OCI-LY7 (cell line): ENCODE measurements around the gene KIFC3. TPM values are rescaled to one million over a fixed set of nuclear protein-coding genes. Genes with fewer than 3 reads are reported as not detected.

Experiments used
- BruUV-seq: library from RNA; stranded (reverse); fragments of 400-500 nt; replicated peaks from 2 replicates; lab custom pipeline; 2021; lab: Mats Ljungman, UMichigan
- CTCF ChIA-PET: fragments of 300-600 bp; sonication (Branson Sonifier 250); formaldehyde crosslinking; loops from one replicate; lab custom pipeline; 2022; ENCODE audit warnings: antibody characterized with exemption; ENCODE audit not compliant: unreplicated experiment; lab: Charles Lee
- POLR2A ChIA-PET: fragments of 300-600 bp; sonication (Branson Sonifier 250); formaldehyde crosslinking; loops from one replicate; lab custom pipeline; 2022; ENCODE audit warnings: antibody characterized with exemption; lab: Charles Lee
- DNase-seq: peaks from one replicate; pipeline ENCODE4 v3.0.0-alpha.2; 2015; ENCODE audit warnings: low spot score
- H2AFZ ChIP-seq: fragments of 200-600 bp; sonication (generic), shearing (Covaris generic); 2 replicates; pipeline ENCODE4 v1.6.1; 2014; ENCODE audit warnings: mild to moderate bottlenecking, antibody characterized with exemption, low read length, moderate library complexity
- H3K27ac ChIP-seq: fragments of 200-600 bp; sonication (generic); 2 replicates; pipeline ENCODE4 v1.5.1; 2014; ENCODE audit warnings: mixed run types, low read depth, mild to moderate bottlenecking, moderate library complexity, low read length, inconsistent platforms; ENCODE audit not compliant: poor library complexity, severe bottlenecking
- H3K36me3 ChIP-seq: fragments of 200-600 bp; sonication (generic); 2 replicates; pipeline ENCODE4 v1.6.1; 2014; ENCODE audit warnings: mild to moderate bottlenecking, antibody characterized with exemption, low read length, moderate library complexity, mixed read lengths; ENCODE audit not compliant: insufficient read depth
- H3K4me1 ChIP-seq: fragments of 200-600 bp; sonication (generic); 2 replicates; pipeline ENCODE4 v1.5.1; 2014; ENCODE audit warnings: mild to moderate bottlenecking, low read length; ENCODE audit not compliant: insufficient read depth, poor library complexity, severe bottlenecking
- H3K4me2 ChIP-seq: fragments of 200-600 bp; sonication (generic); 2 replicates; pipeline ENCODE4 v1.6.1; 2014; ENCODE audit warnings: mild to moderate bottlenecking, low read length
- H3K4me3 ChIP-seq: fragments of 200-600 bp; sonication (generic); 2 replicates; pipeline ENCODE4 v1.5.1; 2014; ENCODE audit warnings: mild to moderate bottlenecking, low read depth, low read length; ENCODE audit not compliant: poor library complexity, severe bottlenecking
- H3K79me2 ChIP-seq: fragments of 200-600 bp; sonication (generic); 2 replicates; pipeline ENCODE4 v1.6.1; 2016; ENCODE audit warnings: low read depth, mild to moderate bottlenecking, low read length, moderate library complexity, mixed read lengths; ENCODE audit not compliant: insufficient read depth
- H3K9me2 ChIP-seq: fragments of 200-600 bp; sonication (generic); 2 replicates; pipeline ENCODE4 v1.6.1; 2016; ENCODE audit warnings: mild to moderate bottlenecking, low read length, mixed read lengths; ENCODE audit not compliant: insufficient read depth
- H3K9me3 ChIP-seq: fragments of 200-600 bp; sonication (generic); 2 replicates; pipeline ENCODE4 v1.6.1; 2014; ENCODE audit warnings: mild to moderate bottlenecking, mixed run types, low read length, mixed read lengths
- H4K20me1 ChIP-seq: fragments of 200-600 bp; sonication (generic); 2 replicates; pipeline ENCODE4 v1.6.1; 2014; ENCODE audit warnings: mild to moderate bottlenecking, antibody characterized with exemption, low read length, moderate library complexity, mixed read lengths; ENCODE audit not compliant: insufficient read depth
- CTCF ChIP-seq: fragments of 200-600 bp; sonication (generic); conservative IDR thresholded peaks from 2 replicates; pipeline ENCODE4 v1.5.1; 2014; ENCODE audit warnings: mild to moderate bottlenecking, antibody characterized with exemption, low read length, moderate library complexity, mixed read lengths
- EZH2phosphoT487 ChIP-seq: fragments of 200-600 bp; sonication (generic); IDR thresholded peaks from 2 replicates; pipeline ENCODE4 v1.6.1; 2018; ENCODE audit warnings: low read depth, borderline replicate concordance, mild to moderate bottlenecking, mixed run types, antibody characterized with exemption, low read length, moderate library complexity, mixed read lengths
- intact Hi-C: fragments of 100-400 bp; cut with micrococcal nuclease; formaldehyde crosslinking; loops from one replicate; pipeline ENCODE4 v1.10.0; 2022; ENCODE audit not compliant: unreplicated experiment
- total RNA-seq, 2 experiments: library from RNA; depleted of rRNA in 1 of 2; stranded (reverse); fragments of >200 nt in 1 of 2; shearing (Covaris generic) in 1 of 2; gene quantifications; 2 replicates each; pipeline ENCODE4 v1.2.3, GENCODE V29; 2014 to 2022

The KIFC3 gene
- total RNA-seq, 2 experiments from 2014 or later = 0.61 TPM; not detected in 1

- no peak overlapping the region for H2AFZ ChIP-seq
- H3K4me3 ChIP-seq = no peak overlapping the region
- H3K9me2 ChIP-seq = no peaks in the 10 kb centered on the region
- DNase-seq = peak; percentile 46
- ChIA-PET POLR2A (no interaction called here), CTCF (interaction anchor here (0.5 kb wide), 1 partner anchor 13 kb away, joined by 3 read pairs; no protein-coding TSS in a partner anchor)
- intact Hi-C loops = no loop called here
- BruUV-seq = no TSS peak
- no peak for TF ChIP-seq EZH2phosphoT487
- TF ChIP-seq CTCF = peak; percentile 68
- no peaks in the 10 kb centered on the region for H3K36me3 ChIP-seq
- H3K4me2 ChIP-seq = no peak overlapping the region
- no peak overlapping the region for H3K27ac ChIP-seq
- no peaks in the 10 kb centered on the region for H3K9me3 ChIP-seq
- no peaks in the 10 kb centered on the region for H4K20me1 ChIP-seq
- no peaks in the 10 kb centered on the region for H3K4me1 ChIP-seq
- H3K79me2 ChIP-seq = no peaks in the 10 kb centered on the region
These were observed 6.8 kb downstream of the KIFC3 start for GRCh38 chr16:57795431-57795878.

DNA sequence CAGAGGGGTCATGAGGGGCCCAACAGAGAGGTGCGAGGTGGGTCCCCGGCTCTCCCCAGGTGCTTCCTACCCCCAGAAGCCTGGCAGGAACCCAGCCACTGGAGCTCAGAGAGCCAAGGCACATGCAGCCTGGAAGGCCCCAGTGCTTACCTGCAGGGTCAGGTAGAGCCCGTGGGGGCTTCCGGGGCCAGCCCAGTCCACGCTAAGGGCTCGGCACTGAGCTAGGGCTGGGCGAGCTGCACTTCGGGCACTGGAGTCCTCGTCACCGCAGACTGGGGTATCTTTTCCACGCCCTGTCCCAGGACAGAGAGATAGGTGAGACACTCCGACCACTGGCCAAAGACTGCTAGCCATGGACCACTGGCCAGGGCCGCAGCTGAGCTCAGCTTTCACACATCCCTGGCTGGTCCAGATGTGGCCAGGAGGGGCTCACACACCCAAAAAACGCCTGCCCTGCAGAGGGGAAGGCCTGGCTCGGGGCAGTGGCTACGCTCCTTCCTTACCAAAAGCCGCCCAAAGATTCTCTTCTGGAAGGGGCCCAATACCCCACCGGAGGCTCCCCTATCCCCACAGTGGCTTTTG, 7.4 kb downstream of the KIFC3 start:
- H4K20me1 ChIP-seq = no peaks in the 10 kb centered on the region
- no peak overlapping the region for H3K4me2 ChIP-seq
- H3K36me3 ChIP-seq = no peaks in the 10 kb centered on the region
- ChIA-PET POLR2A (interaction anchor here (0.6 kb wide), 1 partner anchor 228 kb away, joined by 3 read pairs; no protein-coding TSS in a partner anchor), CTCF (interaction anchor here (0.6 kb wide), 1 partner anchor 239 kb away, joined by 13 read pairs; no protein-coding TSS in a partner anchor)
- H3K9me2 ChIP-seq = no peaks in the 10 kb centered on the region
- no peak overlapping the region for H3K27ac ChIP-seq
- H2AFZ ChIP-seq = no peak overlapping the region
- no peak for DNase-seq
- H3K79me2 ChIP-seq = no peaks in the 10 kb centered on the region
- H3K9me3 ChIP-seq = no peaks in the 10 kb centered on the region
- H3K4me1 ChIP-seq = no peaks in the 10 kb centered on the region
- intact Hi-C loops = no loop called here
- BruUV-seq = no TSS peak
- no peak overlapping the region for H3K4me3 ChIP-seq
- TF ChIP-seq CTCF (no peak), EZH2phosphoT487 (no peak)

- Histone ChIP-seq H3K9me2 (no peaks in the 10 kb centered on the region), H3K79me2 (no peaks in the 10 kb centered on the region), H3K4me1 (no peaks in the 10 kb centered on the region), H3K36me3 (no peaks in the 10 kb centered on the region), H3K4me3 (no peak overlapping the region), H3K4me2 (no peak overlapping the region), H3K9me3 (no peaks in the 10 kb centered on the region), H2AFZ (no peak overlapping the region), H4K20me1 (no peaks in the 10 kb centered on the region), H3K27ac (no peak overlapping the region)
- no TSS peak for BruUV-seq
- intact Hi-C loops = no loop called here
- ChIA-PET POLR2A (no interaction called here), CTCF (interaction anchor here (0.9 kb wide), 1 partner anchor 31 kb away, joined by 3 read pairs; no protein-coding TSS in a partner anchor)
- no peak for DNase-seq
- TF ChIP-seq EZH2phosphoT487 = no peak
- no peak for TF ChIP-seq CTCF
These were observed 10.3 kb downstream of the KIFC3 start for GRCh38 chr16:57791893-57792461.
